HG03139 (cell line): ENCODE data around the gene POLR1A.

Experiments used
- ATAC-seq: cut with Tn5 transposase; IDR thresholded peaks from one replicate; pipeline ENCODE4 v1.9.1; 2021; ENCODE audit not compliant: unreplicated experiment

POLR1A gene

DNA sequence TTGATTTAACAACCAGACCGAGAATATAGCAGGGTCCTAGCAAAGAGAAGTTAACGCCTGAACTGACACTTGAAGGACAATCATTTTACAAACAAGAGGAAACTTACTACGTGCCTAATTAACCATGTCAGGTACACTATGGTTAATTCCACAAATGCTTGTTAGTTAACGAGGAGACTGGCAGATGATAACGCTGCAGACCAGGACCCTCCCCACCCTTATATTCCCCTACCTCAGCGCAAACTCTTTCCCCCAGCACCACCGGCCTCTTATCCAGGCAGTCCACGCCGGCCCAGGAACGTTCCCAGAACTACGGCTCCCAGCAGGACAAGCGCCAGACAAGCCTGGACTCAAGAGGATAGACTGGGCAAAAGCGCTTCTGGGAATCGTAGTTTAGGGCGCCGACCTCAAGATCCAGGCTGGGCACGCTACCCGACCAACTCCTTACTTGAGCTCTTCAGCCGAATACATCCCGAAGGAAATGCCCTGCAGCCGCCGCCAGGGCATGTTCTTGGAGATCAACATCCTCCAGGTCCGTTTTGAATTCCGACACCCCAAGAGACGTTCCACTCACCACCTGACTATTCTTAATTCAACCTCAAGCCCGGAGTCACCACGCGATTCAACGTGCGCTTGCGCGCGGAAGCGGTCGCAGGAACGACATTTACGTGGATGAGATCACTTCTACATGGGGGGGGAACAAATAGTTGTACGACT, at the start of gene POLR1A:
TSS of gene POLR1A (minus strand) at position 635 of the 717 bp plus-strand sequence. CDS start at position 525, 110 bp downstream.
- peak; percentile 63 for ATAC-seq

DNA sequence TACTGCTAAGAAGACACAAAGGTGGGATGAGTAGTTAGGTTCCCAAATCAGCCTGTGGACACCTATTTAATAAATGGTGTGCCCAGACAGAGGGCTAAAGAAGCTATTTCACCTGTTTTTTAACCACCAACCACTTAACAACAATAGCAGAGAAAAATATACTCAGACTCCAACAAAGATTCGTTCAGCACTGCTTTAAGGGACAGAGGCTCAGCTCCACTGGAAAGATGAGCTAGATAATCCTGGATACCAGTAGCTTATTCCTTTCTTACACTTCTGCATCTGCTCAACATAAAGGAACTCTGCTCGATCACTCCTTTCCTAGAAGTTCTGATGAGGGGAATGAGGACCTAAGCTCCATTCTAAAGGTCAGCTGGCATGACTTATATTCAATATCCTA, 44.8 kb upstream of the POLR1A start:
- ATAC-seq, result no peak

DNA sequence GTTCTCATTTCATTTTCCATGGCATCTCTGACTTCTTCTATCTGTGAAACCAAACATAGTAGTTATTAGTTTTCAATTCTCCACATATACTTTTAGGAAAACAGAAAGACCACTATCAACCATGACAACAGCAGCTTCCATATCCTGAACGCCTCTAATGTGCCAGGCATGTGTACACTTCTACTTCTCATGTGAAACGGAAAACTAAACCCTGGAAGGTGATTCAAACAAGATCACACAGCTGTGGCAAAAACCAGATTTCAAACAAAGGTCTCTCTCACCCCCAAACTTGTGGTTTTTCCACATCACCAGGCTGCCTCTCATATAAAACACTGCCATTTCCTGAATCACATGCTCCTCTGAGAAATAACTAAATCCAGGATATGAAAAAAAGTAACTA, 42.1 kb upstream of the POLR1A start:
- ATAC-seq, result no peak

DNA sequence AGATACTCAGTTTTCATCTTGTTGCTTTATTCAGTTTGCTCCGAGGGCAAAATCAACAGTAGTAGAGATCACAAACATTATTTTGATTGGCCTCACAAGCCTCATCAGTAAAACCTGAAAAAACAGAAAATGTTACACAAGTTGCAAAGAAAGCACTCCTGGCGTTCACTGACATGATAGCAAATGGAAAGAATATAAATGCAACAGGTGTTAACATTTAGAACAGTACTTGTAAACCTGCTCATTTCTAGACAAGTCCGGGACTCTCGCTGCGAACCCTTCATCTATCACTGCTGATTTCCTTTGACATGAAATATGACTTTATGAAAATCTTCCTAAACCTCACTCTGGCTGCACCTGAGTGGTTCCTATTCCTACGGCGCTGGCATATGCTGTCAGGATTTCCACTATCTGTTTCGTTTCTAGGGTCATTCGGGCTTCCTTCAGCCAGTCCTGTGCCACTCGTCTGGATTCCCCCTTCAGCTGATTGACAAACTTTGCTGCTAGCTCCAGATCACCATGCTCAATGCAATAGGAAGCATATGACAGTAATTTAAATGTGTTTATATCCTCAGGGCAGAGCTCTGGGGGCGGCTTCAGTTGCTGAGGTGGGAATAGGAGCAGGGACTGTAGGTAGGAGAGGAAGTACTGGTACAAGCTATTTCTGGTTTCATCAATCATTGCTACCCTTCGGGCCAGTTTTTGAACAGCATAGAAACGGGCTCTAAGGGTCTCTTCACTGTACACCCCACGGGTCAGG, 38.4 kb upstream of the POLR1A start:
- ATAC-seq, result no peak

- ATAC-seq, result no peak
Measured at GRCh38 chr2:86143307-86143706, 37.6 kb upstream of the POLR1A start.

DNA sequence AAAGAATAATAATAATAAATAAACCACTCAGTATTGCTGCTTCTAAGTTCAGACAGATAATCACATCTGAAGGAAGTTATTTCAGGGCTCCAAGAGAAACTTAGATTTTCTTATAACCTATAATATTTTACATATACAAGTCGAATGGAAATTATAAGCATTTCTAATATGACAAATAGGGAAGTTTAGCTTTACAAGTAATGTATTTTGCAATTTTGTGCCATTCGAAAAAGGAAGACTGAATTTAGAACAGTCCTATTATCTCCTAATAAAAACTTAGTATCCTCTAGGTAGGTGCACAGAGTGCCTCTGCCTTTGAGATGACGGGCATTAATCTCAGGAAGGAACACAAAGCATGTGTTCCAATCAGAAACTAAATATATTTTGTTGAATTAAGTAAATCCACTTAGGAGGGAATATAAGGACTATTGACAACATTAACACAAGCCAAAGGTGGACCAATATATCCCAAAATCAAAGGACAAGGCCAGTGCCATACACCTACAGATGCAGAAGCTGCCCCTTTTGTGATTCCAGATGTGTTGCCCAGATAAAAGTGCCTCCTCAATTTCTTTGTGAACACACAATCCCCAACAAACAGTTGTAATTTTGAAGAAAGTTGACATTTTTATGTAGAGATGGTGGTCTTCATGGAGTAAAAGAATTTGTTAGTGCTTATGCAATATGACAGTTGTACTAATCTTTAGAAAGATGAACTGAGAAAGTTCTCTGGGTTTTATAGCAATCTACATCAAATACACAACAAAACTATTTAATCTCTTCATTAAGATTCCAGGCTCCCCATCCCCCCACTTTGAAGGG, 37.0 kb upstream of the POLR1A start:
- no peak for ATAC-seq

DNA sequence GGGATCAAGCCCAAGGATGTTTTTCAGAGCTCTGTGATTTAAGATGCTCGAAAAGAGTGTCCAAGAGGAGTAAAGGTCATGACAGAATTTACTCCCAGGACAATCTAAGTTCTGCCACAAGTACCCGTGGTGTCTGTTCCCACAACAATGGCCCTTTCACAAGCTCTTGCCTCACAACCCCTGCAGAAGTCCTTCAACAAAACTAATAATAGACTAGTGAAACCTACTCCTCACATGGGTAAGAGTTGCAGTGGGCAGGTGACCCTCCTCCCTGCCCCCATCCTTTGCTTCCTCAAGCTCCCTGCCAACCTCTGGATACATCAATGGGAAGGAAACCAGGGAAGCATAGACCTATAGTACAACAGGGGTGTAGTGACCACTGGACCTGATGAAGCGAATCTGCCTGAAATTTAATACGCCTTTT, 35.3 kb upstream of the POLR1A start:
- no peak for ATAC-seq

DNA sequence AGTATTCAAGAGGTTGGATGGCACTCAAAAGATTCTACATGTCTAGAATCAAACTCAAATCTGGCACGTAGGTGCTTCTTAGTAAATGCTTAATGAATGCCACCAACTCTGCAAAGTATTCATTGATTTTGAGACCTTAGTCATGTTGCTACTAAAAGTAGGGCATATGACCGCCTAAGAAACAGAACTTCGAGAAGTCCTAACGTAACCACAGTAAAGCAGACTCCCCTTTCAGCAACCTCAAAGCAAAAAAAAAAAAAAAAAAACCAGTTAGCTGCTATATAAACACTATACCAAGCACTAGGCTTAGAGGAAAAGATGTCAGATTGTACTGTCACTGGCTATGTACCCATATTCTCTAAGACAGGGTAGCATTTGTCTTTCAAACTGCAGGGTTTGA, 34.3 kb upstream of the POLR1A start:
- no peak for ATAC-seq

- no peak for ATAC-seq
Measured at GRCh38 chr2:86138736-86139625, 33.3 kb upstream of the POLR1A start.

DNA sequence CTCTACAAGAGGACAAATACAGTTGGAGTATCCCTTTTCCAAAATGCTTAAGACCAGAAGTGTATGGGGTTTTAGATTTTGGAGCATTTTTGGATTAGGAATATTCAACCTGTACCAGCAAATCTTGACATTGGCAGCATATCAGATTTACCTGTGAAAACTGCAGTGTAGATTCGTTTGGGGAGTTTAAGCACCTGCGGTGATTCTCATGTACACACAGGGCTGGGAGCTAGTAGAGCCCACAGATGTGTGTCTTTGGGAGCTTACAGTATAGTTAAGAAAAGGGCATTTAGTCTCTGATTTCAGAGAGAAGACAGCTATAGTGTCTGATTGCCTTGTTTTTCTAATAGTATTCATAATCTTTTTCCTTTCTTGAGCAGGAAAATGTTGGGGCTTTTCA, 30.5 kb upstream of the POLR1A start:
- no peak for ATAC-seq

DNA sequence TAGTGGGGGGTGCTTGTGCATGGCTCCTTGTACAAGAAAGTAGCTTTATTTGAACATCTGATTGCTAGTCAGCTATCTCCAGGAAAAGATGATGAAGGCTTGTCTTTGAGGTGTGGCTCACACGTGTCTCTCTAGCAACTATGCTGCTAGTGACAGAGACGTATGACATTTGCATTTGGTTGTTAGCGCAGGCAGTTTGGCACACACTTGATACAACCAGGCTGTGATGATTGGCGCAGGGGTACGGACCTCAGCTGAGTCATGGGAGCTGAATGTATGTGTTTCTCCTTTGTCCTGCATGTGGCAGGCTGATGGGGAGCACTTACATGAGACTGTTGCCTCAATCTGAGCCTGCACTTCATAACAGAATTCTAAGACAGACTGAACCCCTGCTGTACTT, 30.0 kb upstream of the POLR1A start:
- no peak for ATAC-seq

DNA sequence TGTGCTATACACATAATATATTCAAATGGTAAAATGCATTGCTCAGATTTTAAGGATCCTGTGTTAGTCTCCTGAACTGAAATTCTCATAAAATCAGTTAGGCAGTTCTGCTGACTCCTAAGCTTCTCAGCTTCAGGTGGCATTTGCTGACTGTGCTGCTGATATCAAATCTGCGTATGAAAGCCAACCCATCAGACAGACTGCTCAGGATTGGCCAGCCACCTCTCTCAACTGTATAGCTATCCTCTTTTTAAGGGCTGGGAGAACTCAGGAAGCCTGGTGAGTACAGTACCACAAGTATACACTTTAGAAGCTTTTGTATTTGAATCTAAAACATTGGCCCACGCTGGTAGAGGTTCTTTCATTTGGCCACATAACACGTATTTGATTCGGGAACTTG, 29.0 kb upstream of the POLR1A start:
- no peak for ATAC-seq

DNA sequence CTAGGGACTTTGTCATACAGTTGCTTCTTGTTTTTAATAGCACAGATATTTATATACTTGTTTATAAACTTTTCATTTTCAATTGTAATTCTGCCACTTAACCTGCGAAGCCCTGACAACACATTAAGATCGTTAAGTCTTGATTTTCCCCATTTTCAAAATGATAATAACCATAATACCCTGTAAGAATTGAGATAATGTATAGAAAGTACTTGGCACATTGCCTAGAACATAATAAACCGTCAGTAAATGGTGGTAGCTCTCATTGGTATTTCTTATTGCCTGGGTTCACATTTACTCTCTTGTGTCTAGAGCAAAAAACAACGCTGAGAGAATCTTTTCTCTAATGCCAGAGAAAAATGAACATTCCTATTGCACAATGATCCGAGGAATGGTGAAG, 19.0 kb upstream of the POLR1A start:
- no peak for ATAC-seq

DNA sequence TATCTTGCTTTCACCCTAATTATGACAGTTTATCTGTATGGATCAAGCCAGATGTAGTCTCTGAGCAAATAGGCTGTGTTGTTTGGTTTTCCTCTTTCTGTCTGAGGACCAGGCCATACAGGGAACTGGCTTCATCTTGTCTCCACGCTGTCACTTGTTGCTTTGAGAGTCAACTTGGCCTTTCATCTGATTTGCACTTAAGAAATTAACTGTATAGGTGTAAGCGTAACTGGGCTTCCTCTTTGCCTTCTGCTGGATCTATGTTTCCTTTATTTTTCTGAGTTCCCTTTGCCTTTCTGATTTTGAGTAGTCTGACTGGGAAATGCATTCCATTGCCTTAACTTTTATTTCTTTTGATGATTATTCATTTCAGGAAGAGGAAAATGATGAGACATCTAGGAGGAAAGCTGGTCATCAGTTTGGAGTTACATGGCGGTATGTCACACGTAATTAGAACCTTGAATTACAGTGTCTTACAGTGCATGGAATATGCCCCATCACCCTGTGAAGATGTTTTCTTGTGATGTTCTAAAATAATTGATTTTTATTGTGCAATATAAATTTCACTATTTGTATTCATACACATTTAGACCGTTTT, 17.7 kb upstream of the POLR1A start:
- ATAC-seq, result no peak

DNA sequence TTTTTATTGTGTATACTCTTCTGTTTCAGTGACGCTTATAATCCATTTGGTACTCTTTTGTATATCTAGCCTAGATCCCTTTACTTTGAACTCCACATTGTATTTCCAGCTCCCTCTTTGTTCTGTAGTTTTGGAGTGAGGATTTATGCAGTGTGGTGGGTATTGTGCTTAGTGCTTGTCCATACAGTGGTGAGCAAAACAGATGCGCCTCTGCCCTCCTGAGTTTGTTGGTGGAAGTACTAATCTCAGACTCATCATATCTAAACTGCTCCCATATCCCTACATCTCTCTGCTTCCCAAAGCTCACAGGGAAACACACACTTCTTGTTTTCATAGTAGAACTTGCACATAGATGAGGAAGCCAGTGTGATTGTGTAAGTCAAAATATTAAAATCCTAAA, 12.4 kb upstream of the POLR1A start:
- no peak for ATAC-seq

DNA sequence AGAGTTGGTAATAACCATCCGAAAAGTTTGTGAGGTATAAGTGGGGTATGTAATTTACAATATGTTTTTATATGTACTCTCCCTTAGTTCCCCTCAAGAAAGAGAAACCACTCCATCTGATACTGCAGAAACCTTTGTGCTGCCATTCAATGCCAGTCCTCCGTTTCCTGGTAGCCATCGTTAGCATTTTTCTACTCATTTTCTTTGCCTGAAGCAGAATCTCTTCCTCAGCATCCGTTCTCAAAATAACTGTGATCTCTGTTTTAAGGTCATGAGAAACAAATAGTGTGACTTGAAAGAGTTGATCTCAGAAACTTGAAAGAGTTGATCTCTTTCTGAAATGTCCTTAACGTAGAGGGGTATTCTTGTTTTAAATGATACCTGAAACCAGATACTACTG, 1.3 kb upstream of the POLR1A start:
- ATAC-seq, result no peak

DNA sequence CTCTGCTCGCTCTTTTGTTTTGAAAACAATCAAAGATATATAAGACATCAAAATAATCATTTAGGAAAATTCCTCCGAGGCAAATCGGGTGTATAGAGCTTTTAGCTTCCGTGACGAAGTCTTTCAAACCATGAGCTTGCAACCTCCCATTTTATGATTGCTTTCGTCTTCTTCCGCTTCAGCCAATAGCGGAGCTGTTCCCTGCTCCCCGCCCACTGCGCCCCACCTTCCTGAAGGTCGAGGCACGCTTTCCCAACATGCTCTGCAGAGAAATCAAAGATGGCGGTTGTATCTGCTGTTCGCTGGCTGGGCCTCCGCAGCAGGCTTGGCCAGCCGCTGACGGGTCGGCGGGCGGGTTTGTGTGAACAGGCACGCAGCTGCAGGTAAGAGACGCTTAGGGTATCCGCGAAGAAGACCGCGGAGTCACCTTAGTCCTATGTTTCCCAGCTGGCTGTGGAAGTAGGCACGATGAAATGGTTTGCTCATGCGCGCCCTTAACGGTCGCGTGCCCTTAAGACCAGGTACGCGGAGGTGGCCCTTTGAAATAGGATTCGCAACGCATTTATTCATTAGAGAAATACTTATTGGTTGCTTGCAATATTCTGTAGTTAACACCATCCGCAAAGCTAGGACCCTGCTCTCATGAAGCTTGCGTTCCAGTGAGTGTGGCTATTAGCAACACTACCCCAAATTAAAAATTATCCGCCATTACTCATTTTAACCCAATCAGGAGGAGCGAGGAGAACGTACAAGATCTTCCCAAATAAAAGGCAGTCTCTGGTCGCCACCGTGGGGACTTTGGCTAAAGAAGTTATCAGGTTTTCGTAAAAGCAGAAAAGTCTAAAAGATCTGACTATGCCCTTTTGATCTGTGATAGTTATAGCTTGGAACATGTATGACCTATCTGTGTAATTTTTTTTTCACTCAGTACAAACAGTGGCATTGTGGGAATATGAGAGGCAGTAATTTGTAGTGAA, 571 bp upstream of the POLR1A start, which contains the start of gene PTCD3:
TSS of gene PTCD3 (plus strand) at position 267 of the 977 bp plus-strand sequence. CDS start at position 280, 13 bp downstream.
- peak; percentile 89 for ATAC-seq

DNA sequence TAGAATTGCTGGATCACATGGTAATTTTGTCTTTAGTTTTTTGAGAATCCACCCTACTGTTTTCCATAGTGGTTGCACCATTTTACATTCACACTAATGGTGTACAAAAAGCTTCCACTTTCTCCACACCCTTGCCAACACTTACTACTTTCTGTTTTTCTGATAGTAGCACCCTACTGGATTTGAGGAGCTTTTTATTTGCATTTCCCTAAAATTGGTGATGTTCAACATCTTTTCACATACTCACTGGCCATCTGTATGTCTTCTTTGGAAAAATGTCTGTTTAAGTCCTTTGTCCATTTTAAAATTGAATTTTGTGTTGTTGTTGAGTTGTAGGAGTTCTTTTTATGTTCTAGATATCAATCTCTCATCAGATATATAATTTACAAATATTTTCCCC, 3.5 kb downstream of the POLR1A start:
- ATAC-seq, result no peak

- no peak for ATAC-seq
Measured at GRCh38 chr2:86097913-86098312, 7.8 kb downstream of the POLR1A start.
